GM18526 (cell line): ENCODE measurements around the gene RBMS3.

Experiments
- POLR2A ChIP-seq: IDR thresholded peaks from 3 replicates; pipeline ENCODE4 v1.6.1; 2011; ENCODE audit not compliant: insufficient read length; ENCODE audit errors: extremely low read depth

RBMS3 gene

DNA sequence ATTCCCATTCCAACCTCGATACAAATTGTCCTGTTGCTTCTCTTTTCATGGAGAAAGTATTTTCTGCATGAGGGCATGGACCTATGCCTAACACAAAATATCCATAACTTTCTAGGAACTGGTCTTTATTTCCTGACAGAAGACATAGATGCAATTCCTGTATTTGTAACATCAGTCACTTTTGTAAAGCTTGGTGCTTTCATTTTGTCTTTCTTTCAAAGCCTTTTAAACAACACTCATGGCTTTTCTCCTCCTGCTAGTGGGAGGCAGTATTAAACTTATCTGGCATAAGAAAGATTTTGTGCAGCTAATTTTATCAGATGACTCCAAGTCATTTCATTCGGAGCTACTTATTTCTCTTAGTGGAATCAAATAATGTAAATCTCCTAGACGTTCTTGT, 616.0 kb downstream of the RBMS3 start:
- no peak for TF ChIP-seq POLR2A

DNA sequence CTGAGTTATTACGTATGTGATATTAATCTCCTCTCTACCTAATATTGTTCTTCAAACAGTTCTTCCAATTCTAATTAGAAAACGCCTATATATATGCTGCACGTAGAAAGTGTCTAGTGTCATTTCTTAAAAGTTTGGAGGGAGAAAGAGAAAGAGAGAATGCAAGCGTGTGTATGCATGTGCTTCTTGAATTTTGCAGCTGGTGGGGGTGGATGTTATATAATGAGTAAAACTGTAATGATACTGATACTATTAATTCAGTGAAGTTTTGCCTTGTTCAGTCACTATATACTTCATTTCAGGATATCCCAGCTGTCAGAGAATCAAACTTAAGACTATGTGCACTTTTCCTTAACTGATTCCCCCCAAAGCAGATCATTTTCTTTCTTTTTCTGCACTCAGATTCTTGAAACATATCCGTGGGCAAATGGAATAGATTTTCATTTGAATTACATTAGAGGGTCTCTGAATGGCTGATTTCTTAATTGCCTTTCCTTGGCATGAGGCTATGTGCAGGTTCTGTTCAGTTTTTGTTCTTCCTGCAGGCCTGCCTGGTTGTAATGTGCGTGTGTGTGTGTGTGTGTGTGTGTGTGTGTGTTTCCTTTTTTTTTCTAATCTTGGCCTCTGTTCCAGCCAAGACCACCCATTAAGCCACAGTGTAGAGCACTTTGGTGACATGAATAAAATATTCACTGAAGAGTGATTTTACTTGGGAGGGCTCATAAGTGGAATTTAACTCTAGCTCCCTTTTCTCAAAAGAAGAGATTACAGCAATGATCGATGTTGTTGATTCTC, 617.5 kb downstream of the RBMS3 start:
- no peak for TF ChIP-seq POLR2A

DNA sequence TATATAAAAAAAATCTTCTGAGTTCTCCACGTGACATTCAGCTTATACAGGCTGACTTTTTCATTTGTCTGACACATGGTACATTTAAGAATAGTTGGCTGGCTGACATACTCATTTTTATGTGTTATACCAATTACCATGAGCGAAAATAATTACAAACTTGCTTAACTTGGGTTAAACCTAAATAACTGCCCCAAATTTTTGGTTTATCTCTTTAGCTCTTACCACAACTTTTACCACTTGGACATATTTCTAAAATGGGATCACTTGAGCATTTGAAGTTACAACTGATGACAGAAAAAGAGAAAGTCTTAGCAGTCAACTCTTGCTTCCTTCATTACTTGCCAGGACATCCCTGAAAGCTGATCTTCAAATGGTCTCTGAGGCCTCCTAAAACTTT, 618.1 kb downstream of the RBMS3 start:
- no peak for TF ChIP-seq POLR2A

- no peak for TF ChIP-seq POLR2A
These were observed 620.2 kb downstream of the RBMS3 start for GRCh38 chr3:29901097-29901496.

DNA sequence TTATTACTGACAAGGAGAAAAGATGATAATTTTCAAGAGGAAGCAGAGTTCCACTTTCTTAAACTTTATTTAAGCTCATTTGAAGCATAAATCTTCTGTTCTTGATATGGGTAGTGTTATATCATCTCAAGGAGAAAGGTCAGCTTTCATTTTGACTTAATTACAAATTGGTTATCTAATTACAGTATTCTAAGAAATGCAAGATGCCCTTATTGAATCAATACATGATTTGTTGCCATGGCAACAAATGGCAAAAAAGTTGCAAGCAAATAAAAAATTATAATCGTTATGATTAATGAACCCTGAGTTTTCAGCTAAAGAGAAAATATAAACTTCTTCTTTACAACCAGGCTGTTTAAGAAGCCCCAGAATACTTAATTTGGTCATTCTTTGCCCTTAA, 622.7 kb downstream of the RBMS3 start:
- no peak for TF ChIP-seq POLR2A

- TF ChIP-seq POLR2A: no peak
These were observed 626.0 kb downstream of the RBMS3 start for GRCh38 chr3:29906906-29907305.

DNA sequence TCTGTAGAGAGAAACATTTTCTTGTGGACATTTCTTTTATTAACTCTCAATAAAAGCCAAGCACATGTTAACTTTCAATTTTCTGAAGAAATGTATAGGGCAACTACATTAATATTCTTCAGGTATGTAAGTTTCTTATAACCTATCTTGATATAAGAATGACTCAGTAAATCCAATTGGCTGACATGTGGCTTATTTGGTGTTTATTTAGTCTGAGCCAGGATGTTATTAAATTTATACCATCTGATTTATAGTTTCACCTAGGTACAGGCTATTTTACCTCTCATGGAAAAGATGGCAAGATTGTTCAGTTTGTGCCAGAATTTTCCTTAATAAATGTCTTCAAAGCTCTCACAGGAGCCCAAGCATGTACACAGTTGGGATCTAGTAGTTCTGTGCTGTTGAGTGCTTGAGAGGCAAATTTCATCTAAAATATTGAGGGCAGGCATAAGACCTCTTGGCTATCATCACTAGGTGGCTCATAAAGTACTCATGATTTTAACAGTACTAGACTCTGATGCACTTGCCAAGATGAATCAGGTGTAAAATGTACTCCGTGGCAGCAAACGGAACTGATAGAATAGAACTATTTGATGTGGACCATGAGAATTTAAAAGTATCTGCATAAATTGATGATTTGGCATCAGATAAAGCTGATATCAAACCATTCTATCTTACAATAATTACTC, 631.9 kb downstream of the RBMS3 start:
- TF ChIP-seq POLR2A: no peak

DNA sequence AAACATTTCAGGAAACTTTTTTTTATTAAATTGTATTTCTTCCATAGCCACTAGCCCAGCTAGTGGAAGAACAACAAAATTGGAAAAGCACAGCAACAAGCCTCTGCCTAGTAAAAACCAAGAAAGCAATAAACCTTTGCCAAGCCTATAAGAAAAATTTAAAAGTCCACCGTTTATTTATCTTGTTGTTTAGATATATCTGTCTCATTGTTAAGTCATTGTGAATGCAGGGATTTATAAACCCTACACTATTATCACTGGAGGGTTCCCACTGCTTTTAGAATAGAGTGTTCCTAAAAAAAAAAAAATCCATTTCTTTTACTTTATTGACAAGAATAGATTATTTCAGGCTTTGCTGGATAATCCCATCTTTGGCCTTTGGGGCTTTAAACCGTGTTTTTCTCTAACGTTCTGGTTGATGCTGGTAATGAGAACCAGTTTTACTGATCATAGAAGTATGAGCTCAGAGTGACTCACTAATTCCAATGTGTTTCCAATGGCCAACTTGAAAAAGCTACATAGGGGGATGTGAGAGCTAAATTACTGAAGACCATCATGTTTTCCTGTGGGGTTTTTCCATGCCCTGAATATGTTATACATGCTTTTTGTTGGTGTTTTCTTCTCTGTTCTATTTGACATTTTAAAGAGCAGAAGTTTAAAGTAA, 634.1 kb downstream of the RBMS3 start:
- no peak for TF ChIP-seq POLR2A

DNA sequence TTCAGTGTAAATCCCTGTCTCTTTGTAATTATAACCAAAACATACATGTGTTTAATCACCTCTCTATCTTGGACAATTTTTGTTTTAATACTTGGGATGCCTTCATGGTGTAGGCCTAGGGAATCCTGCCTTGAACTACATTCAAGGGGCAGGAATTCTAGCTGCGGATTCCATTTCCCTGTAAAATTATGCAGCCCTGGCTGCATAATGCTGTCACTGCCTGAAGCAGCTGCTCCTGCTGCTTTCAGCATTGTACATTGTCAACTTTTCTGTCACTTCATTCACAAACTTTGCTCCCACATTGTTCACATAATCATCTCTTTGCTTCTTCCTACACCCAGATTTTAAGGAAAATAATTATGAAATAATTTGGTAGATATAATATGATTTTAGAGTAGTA, 638.7 kb downstream of the RBMS3 start:
- TF ChIP-seq POLR2A: no peak

DNA sequence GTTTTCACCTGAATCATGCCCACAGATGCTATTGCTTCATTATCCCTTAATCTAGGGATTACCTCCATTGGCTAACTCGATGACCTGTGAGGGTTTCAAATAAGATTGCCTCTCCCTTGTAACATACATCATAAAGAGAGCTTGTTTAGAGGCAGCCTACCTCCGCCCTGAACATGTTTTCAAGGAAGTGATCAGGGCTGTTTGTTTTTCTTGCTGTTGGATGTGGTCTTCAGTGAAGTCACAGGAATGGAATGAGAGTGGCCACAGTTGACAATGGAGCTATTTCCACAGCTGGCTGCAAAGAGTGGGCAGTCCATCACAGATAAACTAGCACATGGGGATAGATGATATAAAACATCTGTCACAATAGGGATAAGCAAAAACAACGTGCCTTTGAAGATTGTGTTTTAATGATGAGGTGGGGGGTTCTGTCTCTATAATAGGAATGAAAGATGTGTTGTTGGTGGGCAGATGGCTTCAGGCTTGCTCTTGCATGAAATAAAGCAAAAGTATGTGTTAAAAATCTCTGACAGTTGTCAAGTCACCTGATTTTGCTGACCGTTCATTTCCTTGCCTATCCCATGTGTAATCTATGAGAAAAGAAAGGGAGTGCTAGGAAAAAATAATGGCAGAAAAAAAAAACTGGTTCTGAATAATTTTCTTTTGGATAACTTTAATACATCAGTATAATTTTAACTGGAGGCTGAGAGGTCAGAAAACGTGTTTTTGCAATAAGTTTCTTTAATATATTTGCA, 642.3 kb downstream of the RBMS3 start:
- TF ChIP-seq POLR2A: no peak

DNA sequence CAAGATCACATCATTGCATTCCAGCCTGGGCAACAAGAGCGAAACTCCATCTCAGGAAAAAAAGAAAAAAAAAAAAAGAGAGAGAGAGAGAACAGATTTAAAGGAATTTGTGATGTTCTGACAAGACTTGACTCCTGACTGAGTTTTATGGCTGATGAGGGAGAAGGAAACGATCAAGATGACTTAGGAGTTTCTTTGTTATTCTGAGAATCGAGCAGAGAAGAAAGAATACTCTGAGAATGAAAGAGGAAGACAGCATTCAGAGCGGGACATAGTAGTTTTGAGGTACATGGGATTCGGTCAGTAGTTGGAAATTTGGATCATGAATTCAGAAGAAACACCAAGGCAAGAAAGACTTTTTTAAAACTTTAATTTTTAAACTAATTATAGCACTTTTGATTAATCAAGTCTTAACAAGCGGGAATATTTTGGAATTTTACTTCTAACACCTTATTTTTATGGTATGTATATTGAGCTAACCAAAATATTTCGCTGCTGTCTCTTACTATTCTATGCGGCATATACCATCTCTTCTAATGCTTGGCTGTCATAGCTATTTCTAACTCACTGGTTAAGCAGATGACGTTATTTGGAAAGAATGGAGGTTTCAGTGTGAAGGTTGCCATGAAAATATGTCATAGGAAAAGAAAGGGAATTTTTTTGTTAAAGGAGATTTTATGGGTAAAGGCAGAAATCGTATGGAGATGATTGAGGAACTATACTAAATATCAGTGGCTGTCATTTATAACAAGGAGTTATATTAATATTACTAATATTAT, 644.1 kb downstream of the RBMS3 start:
- no peak for TF ChIP-seq POLR2A

DNA sequence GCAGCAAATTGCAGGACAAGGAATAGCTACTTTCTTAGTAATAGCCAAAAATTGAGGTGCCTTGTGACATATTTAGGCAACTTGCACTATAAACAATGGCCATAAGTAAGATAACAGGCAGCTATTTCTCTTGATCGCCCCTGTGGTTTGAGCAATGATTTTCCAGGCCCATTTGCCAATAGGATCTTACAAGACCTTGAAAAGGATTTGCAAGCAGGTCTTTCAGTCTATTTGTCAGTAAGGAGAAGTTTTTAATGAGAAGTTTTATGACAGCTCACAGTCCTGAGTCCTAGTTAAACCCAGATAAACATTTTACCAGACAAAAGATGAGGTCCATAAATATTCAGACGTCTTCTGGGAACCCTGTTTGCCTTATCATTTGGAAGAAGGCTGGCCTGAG, 645.5 kb downstream of the RBMS3 start:
- no peak for TF ChIP-seq POLR2A

DNA sequence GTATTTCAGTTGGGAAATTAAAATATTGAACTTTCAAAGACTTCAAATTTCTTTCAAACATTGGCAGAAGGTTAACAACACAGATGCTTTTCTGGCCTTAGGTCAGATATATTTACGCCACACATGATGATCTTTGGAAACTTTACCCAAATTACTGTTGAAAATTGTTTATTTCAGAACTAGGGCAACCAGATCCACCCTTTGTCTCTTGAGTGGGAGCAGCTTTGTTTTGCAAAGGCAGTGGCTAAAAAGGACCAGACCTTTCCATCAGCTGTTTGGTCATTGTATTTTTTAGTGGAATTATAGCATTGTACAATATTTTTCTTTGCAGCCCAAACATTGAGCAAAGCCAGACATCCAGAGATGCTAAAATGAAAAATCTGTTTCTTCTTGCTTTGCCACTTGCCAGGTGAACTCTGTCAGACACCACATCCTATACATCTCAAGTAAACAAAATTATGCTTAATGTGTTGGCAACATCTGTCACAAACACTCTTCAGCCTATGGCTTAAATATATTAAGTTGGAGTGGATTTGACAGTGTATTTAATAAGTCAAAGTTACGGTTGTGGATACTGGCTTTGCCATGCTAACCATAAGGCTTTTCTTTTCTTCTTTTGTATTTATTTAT, 651.9 kb downstream of the RBMS3 start:
- no peak for TF ChIP-seq POLR2A

- no peak for TF ChIP-seq POLR2A
These were observed 653.1 kb downstream of the RBMS3 start for GRCh38 chr3:29933802-29934490.
